T-helper 17 cell (primary cell): ENCODE data around the gene HEMK1. TPM values are rescaled to one million over a fixed set of nuclear protein-coding genes. Genes with fewer than 3 reads are reported as not detected.

Experiments used
- ATAC-seq: fragments of 150-1000 bp; cut with Tn5 transposase; 2 replicates; pipeline ENCODE4 v1.10.0; 2021; ENCODE audit warnings: mild to moderate bottlenecking, moderate library complexity
- DNase-seq, 3 donors: peaks; one replicate each; pipeline versions ENCODE4 v3.0.0 to v3.0.0-alpha.2; 2020 to 2021
- H3K9me3 ChIP-seq: one replicate; pipeline ENCODE4 v1.7.0; 2013; ENCODE audit warnings: low read length, mild to moderate bottlenecking; ENCODE audit not compliant: control insufficient read depth, poor library complexity, severe bottlenecking
- H3K27ac Mint-ChIP-seq: one replicate; pipeline ENCODE4 v1.8.0; 2022; ENCODE audit warnings: mild to moderate bottlenecking, moderate library complexity, mixed read lengths
- H3K27me3 Mint-ChIP-seq: one replicate; pipeline ENCODE4 v1.8.0; 2022; ENCODE audit warnings: mixed read lengths
- H3K36me3 Mint-ChIP-seq: one replicate; pipeline ENCODE4 v1.8.0; 2022; ENCODE audit warnings: low read depth, mixed read lengths
- H3K4me1 Mint-ChIP-seq: one replicate; pipeline ENCODE4 v1.8.0; 2022; ENCODE audit warnings: mild to moderate bottlenecking, mixed read lengths
- H3K4me3 Mint-ChIP-seq: one replicate; pipeline ENCODE4 v1.8.0; 2022; ENCODE audit warnings: mild to moderate bottlenecking, moderate library complexity, mixed read lengths
- total RNA-seq, 4 donors: library from RNA in 2 of 4; stranded (reverse) in 2 of 4; gene quantifications; one replicate each; pipeline ENCODE4 v1.2.3 and lab custom pipeline; 2022 to 2026

The HEMK1 gene
- total RNA-seq, 2 donors from 2014 or later: 22.7 to 25.1 TPM

- no peaks in the 10 kb centered on the region for H3K27me3 Mint-ChIP-seq
- H3K4me3 Mint-ChIP-seq: no peak overlapping the region
- ATAC-seq (no peak), DNase-seq (no peak)
- H3K4me1 Mint-ChIP-seq: no peaks in the 10 kb centered on the region
- H3K27ac Mint-ChIP-seq: no peak overlapping the region
- H3K9me3 ChIP-seq: no peaks in the 10 kb centered on the region
- H3K36me3 Mint-ChIP-seq: no peaks in the 10 kb centered on the region
These were observed 16.7 kb upstream of the HEMK1 start for GRCh38 chr3:50552598-50552997.

- H3K9me3 ChIP-seq: no peaks in the 10 kb centered on the region
- no peak overlapping the region for H3K4me3 Mint-ChIP-seq
- H3K27me3 Mint-ChIP-seq: no peaks in the 10 kb centered on the region
- H3K36me3 Mint-ChIP-seq: no peaks in the 10 kb centered on the region
- H3K4me1 Mint-ChIP-seq: peaks cover 2% of the 10 kb centered on the region
- no peak overlapping the region for H3K27ac Mint-ChIP-seq
- DNase-seq: no peak
- no peak for ATAC-seq
These were observed 14.8 kb upstream of the HEMK1 start for GRCh38 chr3:50554553-50554952.

- H3K27ac Mint-ChIP-seq: no peak overlapping the region
- no peak overlapping the region for H3K4me3 Mint-ChIP-seq
- no peaks in the 10 kb centered on the region for H3K9me3 ChIP-seq
- peaks cover 2% of the 10 kb centered on the region for H3K4me1 Mint-ChIP-seq
- ATAC-seq (no peak), DNase-seq (no peak)
- no peaks in the 10 kb centered on the region for H3K36me3 Mint-ChIP-seq
- no peaks in the 10 kb centered on the region for H3K27me3 Mint-ChIP-seq
These were observed 12.2 kb upstream of the HEMK1 start for GRCh38 chr3:50557106-50557505.

GRCh38 chr3:50557915-50558314 is 11.4 kb upstream of the HEMK1 start:
- H3K27ac Mint-ChIP-seq: no peak overlapping the region
- ATAC-seq (no peak), DNase-seq (no peak)
- H3K27me3 Mint-ChIP-seq: no peaks in the 10 kb centered on the region
- no peaks in the 10 kb centered on the region for H3K36me3 Mint-ChIP-seq
- peaks cover 3% of the 10 kb centered on the region for H3K4me1 Mint-ChIP-seq
- H3K4me3 Mint-ChIP-seq: no peak overlapping the region
- no peaks in the 10 kb centered on the region for H3K9me3 ChIP-seq

GRCh38 chr3:50559702-50560101 is 9.6 kb upstream of the HEMK1 start:
- Mint-ChIP-seq H3K4me3 (no peak overlapping the region), H3K4me1 (peaks cover 9% of the 10 kb centered on the region), H3K36me3 (no peaks in the 10 kb centered on the region), H3K27me3 (no peaks in the 10 kb centered on the region), H3K27ac (no peak overlapping the region)
- no peaks in the 10 kb centered on the region for H3K9me3 ChIP-seq
- ATAC-seq (no peak), DNase-seq (no peak)

DNA sequence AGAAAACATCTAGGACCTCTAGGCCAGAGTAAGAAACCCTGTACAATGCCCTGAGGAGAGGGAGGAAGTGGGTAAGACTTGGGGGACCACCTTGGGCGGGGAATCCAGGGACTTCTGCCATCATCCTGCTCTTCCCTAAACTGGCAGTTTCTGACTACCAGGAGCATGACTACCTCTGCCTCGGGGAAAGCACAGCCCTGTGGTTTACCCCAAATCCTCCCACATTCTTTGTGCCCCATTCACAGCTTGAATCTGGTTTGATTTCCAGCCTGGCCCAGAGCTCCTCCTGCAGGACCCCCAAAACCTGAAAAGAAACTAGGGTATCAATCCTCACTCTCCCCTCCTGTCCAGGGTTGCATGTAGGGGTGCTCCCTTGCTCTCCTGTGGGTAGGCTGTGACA is 6.5 kb upstream of the HEMK1 start:
- Mint-ChIP-seq H3K4me3 (no peak overlapping the region), H3K36me3 (no peaks in the 10 kb centered on the region), H3K27me3 (no peaks in the 10 kb centered on the region), H3K4me1 (peaks cover 18% of the 10 kb centered on the region), H3K27ac (no peak overlapping the region)
- DNase-seq (no peak), ATAC-seq (no peak)
- no peaks in the 10 kb centered on the region for H3K9me3 ChIP-seq

DNA sequence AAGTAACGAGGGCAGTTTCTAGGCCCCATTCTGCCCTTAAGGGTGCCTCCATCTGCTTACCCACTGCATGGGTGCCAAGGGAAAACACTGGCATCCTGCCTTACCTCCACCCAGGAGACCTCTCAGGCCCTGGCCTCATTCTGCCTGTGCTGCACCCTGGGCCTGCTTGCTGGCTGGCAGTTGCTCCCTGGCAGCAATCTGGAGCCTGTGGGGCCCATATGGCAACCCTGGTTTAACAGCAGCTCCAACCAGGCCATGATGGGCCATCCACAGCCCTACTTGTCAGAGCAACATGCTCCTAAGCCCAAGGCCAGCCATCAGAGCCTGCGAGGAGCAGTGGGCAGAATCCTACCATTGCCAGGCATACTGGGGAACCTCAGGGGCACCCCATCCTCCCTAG is 5.5 kb upstream of the HEMK1 start:
- Mint-ChIP-seq H3K27me3 (no peaks in the 10 kb centered on the region), H3K36me3 (no peaks in the 10 kb centered on the region), H3K4me1 (peaks cover 21% of the 10 kb centered on the region), H3K4me3 (no peak overlapping the region), H3K27ac (no peak overlapping the region)
- H3K9me3 ChIP-seq: no peaks in the 10 kb centered on the region
- no peak for DNase-seq
- no peak for ATAC-seq

DNA sequence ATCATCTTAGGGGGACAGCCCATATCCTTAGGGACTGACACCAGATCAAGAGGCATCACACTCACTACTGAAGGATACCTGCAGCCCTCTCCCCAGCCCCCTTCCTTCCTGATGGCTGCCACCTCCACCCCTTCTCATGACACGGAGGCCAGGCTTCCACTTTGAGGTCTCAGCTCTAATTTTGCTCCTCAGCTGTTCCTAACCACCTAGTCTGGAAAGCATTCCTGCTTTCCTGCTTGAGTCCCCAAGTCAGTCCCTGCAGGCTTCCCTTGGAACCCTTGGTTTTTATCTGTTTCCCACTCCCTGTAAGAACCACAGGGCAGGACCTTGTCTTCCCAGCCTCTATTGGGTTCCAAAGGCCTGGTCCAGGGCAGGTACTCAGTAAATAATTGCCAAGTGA is 5.0 kb upstream of the HEMK1 start:
- H3K4me3 Mint-ChIP-seq: no peak overlapping the region
- DNase-seq: no peak
- no peaks in the 10 kb centered on the region for H3K27me3 Mint-ChIP-seq
- no peaks in the 10 kb centered on the region for H3K36me3 Mint-ChIP-seq
- H3K9me3 ChIP-seq: no peaks in the 10 kb centered on the region
- no peak for ATAC-seq
- H3K4me1 Mint-ChIP-seq: peaks cover 22% of the 10 kb centered on the region
- peak overlapping the region; percentile 68 for H3K27ac Mint-ChIP-seq

- peak overlapping the region; percentile 94 for H3K4me3 Mint-ChIP-seq
- H3K36me3 Mint-ChIP-seq: no peaks in the 10 kb centered on the region
- H3K4me1 Mint-ChIP-seq: peaks cover 38% of the 10 kb centered on the region
- peak overlapping the region; percentile 21 for H3K27ac Mint-ChIP-seq
- DNase-seq (no peak), ATAC-seq (no peak)
- no peaks in the 10 kb centered on the region for H3K27me3 Mint-ChIP-seq
- H3K9me3 ChIP-seq: no peaks in the 10 kb centered on the region
These were observed 2.3 kb upstream of the HEMK1 start for GRCh38 chr3:50567011-50567385.

DNA sequence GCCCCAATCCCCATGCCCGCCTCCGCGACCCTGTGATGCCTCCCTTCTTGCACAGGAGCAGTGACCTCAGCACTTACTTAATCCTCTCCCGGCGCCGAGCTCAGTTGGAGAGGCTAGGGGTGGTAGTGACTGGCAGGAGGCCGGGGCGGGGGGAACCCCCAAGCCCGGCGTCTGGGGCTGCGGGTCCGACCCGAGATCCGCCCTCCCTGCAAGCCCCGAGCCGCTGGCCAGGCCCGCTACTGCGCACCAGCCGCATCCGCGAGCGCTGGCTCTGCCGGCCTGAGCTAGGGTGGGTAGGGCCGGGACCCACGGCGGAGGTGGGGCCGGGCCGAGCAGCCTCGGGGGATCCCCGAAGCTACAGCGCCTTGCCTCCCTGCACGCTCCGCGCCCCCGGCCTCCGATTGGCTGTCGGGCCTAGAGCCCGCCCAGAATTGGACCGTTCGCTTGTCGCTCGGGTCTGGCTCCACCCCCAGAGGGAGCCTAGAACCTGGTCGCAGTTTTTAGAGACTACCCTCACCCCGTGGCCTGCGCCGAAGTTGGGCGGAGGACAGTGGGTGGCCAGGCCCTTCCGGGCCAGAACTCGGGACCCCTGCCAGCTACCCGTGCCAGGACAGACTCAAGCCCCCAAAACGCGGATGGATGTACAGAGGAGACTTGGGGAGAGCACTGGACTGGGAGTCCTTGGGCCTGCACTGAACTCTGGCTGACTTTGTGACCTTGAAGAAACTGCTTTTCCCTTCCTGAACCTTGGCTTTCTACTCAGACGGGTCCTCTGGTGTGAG is 1.7 kb upstream of the HEMK1 start, which contains the start of gene C3orf18:
C3orf18 (minus strand) TSS at position 362 of the 782 bp plus-strand sequence. CDS start 2,048 bp downstream, outside the sequence.
- H3K36me3 Mint-ChIP-seq: no peaks in the 10 kb centered on the region
- ATAC-seq (peak; percentile 84), DNase-seq (peak; percentile 92 to 93 (median 92))
- H3K27me3 Mint-ChIP-seq: no peaks in the 10 kb centered on the region
- H3K4me1 Mint-ChIP-seq: peaks cover 44% of the 10 kb centered on the region
- H3K4me3 Mint-ChIP-seq: peak within 1 kb of the TSS; percentile 94
- H3K9me3 ChIP-seq: no peaks in the 10 kb centered on the region
- peak within 1 kb of the TSS; percentile 92 for H3K27ac Mint-ChIP-seq

DNA sequence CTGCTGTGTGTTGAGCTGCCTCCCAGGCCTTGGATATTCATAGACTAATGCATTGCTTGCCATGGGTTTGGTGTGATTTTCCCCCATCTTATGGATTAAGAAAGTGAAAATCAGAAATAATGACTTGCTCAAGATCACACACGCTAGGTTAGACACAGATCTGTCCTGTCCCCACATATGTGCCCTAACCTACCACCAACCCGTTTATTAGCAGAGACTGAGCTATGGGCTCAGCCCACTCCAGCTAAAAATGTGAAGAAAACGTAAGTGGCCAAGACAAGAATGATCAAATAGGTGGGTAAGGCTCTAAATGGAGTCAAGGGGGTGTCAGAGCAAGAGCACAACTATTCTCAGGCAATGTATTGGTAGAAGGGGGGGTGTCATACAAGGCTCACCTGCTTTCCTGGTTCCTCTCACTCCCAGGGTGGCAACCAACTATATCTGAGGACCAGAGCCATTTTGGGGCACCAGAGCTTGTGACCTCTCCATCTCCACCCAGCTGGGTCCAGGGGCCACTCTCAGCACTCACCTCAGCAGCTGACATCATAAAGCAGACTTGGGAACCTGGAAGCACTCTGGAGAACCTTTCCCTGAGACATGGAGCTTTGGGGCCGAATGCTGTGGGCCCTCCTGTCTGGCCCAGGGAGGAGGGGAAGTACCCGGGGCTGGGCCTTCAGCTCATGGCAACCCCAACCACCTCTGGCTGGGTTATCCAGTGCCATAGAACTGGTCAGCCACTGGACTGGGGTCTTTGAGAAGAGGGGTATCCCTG is 1.4 kb downstream of the HEMK1 start:
- no peak for DNase-seq
- Mint-ChIP-seq H3K36me3 (no peaks in the 10 kb centered on the region), H3K27ac (peak overlapping the region; percentile 92), H3K27me3 (no peaks in the 10 kb centered on the region), H3K4me1 (peaks cover 62% of the 10 kb centered on the region), H3K4me3 (peak overlapping the region; percentile 94)
- ATAC-seq: no peak
- no peaks in the 10 kb centered on the region for H3K9me3 ChIP-seq

- Mint-ChIP-seq H3K4me3 (peak overlapping the region; percentile 45), H3K27ac (peak overlapping the region; percentile 53), H3K27me3 (no peaks in the 10 kb centered on the region), H3K36me3 (no peaks in the 10 kb centered on the region), H3K4me1 (peaks cover 65% of the 10 kb centered on the region)
- ATAC-seq (no peak), DNase-seq (no peak)
- no peaks in the 10 kb centered on the region for H3K9me3 ChIP-seq
These were observed 2.2 kb downstream of the HEMK1 start for GRCh38 chr3:50571486-50571885.

- DNase-seq (peak; percentile 59 to 75 (median 69)), ATAC-seq (peak; percentile 38)
- no peaks in the 10 kb centered on the region for H3K9me3 ChIP-seq
- Mint-ChIP-seq H3K36me3 (no peaks in the 10 kb centered on the region), H3K4me3 (peak overlapping the region; percentile 75), H3K27me3 (no peaks in the 10 kb centered on the region), H3K4me1 (peaks cover 64% of the 10 kb centered on the region), H3K27ac (peak overlapping the region; percentile 85)
These were observed 2.8 kb downstream of the HEMK1 start for GRCh38 chr3:50572158-50572557.
